Stimulated activated CD4-positive, alpha-beta T cell treated with anti-CD3 and anti-CD28 coated beads, TNF-alpha, amount 100 ng/mL, for 4 hours (primary cell): ENCODE results near the gene COL13A1.

Experiments used
- DNase-seq, 3 experiments: peaks; one replicate each; pipeline ENCODE4 v3.0.0-alpha.2; 2020; ENCODE audit warnings: low read depth in 3 of 3

COL13A1 gene

GRCh38 chr10:69845574-69846292 is 44.0 kb downstream of the COL13A1 start:
- no peak for DNase-seq

GRCh38 chr10:69846293-69846921 is 44.7 kb downstream of the COL13A1 start:
- DNase-seq = no peak

GRCh38 chr10:69847458-69847857 is 45.8 kb downstream of the COL13A1 start:
- DNase-seq = no peak

- no peak for DNase-seq
Measured at GRCh38 chr10:69847883-69848282, 46.2 kb downstream of the COL13A1 start.

GRCh38 chr10:69848454-69848853 is 46.7 kb downstream of the COL13A1 start:
- no peak for DNase-seq

GRCh38 chr10:69849825-69850224 is 48.1 kb downstream of the COL13A1 start:
- no peak for DNase-seq

GRCh38 chr10:69850440-69850839 is 48.7 kb downstream of the COL13A1 start:
- no peak for DNase-seq

GRCh38 chr10:69851306-69851705 is 49.6 kb downstream of the COL13A1 start:
- DNase-seq = no peak

GRCh38 chr10:69853064-69853463 is 51.4 kb downstream of the COL13A1 start:
- no peak for DNase-seq

- DNase-seq = no peak
Measured at GRCh38 chr10:69854511-69855345, 53.0 kb downstream of the COL13A1 start.

GRCh38 chr10:69855346-69856111 is 53.8 kb downstream of the COL13A1 start:
- DNase-seq = no peak

- DNase-seq = no peak
Measured at GRCh38 chr10:69856601-69857166, 55.0 kb downstream of the COL13A1 start.

GRCh38 chr10:69858201-69858600 is 56.5 kb downstream of the COL13A1 start:
- no peak for DNase-seq

- DNase-seq = no peak
Measured at GRCh38 chr10:69860271-69860670, 58.6 kb downstream of the COL13A1 start.

GRCh38 chr10:69861251-69862240 is 59.8 kb downstream of the COL13A1 start:
- no peak for DNase-seq

- DNase-seq = no peak
Measured at GRCh38 chr10:69862882-69863530, 61.3 kb downstream of the COL13A1 start.

- DNase-seq = no peak
Measured at GRCh38 chr10:69863580-69863979, 61.9 kb downstream of the COL13A1 start.

GRCh38 chr10:69864321-69864720 is 62.6 kb downstream of the COL13A1 start:
- DNase-seq = no peak

- no peak for DNase-seq
Measured at GRCh38 chr10:69865450-69865849, 63.7 kb downstream of the COL13A1 start.

- no peak for DNase-seq
Measured at GRCh38 chr10:69866246-69866687, 64.6 kb downstream of the COL13A1 start.
